HL-60/S4 treated with phorbol 12-myristate 13-acetate at 8.2 ng/mL for 4 days and 3 days (cell line): ENCODE results near the gene NEU4.

Source experiments
- in situ Hi-C: fragments of 300-500 bp; cut with MboI; formaldehyde crosslinking; loops from 2 replicates; pipeline ENCODE4 v1.15.0; 2022; ENCODE audit warnings: low sequenced_read_pairs

NEU4 gene

GRCh38 chr2:241850544-241851324 is 41.7 kb downstream of the NEU4 start:
- in situ Hi-C loops = no loop called here

- in situ Hi-C loops = no loop called here
These were observed 42.5 kb downstream of the NEU4 start for GRCh38 chr2:241851325-241852115.

GRCh38 chr2:241852116-241852980 is 43.4 kb downstream of the NEU4 start:
- in situ Hi-C loops = no loop called here

- in situ Hi-C loops = no loop called here
These were observed 44.1 kb downstream of the NEU4 start for GRCh38 chr2:241852981-241853631.

DNA sequence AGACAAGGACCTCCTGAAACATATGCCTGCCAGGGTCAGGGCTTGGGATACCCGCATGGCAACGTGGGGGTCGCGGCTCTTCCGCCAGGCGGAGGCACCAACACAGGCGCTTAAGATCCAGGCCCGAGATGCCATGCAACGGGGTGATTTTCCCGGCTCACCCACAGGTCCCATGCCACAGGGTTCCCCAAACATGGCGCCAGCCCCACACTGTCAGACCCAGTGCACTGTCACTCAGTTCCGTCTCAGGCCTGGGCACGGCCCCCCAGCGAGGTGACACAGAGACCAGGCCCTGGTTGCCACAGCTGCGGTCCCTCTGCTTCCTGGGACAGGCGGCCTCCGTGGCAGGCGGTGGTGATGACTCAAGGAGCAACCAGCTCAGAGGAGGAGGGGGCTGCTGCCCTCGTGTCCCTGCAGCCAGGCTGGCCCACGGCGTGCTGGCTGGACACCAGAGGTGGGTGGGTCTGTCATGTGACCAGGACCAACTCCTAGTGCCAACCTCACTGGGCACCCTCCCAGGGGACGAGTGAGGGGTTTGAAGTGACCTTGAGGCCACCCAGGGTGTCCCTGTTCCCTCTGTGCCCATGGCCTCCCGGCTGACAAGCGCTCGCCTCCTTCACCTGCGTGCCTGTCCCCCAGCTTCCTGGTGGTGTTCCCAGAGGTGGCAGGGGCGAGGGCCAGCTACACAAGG is 44.8 kb downstream of the NEU4 start:
- in situ Hi-C loops = no loop called here

DNA sequence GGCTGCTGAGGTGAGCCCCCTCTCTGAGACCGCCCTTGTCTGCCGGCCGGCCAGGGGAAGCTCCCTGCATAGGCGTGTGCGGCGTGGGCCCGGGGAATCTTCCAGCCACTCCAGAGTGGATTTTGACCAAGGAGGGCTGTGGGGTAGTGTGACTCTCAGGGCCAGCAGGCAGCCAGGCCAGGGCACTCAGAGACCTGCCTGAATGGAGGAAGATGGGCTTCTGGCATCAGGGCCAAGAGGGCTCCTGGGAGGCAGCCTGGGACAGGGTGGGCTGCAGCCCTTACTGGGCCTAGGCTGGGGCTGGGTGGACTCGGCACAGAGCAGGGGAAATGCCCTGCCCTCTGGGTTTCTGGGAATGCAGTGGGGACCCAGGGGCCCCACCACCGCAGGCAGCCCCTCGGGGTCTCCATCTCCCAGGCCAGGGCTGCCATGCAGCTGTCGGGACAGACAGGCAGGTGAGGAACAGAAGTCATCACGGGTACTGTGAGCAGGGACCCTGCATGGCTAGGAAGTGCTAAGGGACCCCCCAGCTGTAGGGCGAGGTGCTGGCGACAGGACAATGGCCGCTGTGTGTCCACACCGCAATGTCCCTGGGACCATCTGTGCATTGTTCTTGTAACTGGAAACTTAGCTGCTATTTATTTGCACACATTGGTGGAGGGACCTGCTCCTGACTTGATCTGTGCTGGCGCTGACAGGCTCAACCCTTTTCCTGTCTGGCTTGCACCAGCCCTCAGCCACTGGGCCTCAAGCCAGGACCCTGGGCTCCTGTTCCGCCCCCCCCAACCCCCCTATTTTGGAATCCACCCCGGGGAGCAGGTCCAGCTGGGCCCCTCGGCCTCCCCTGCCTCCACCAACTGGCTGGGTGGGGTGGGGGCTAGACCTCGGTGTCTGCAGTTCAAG is 45.6 kb downstream of the NEU4 start:
- in situ Hi-C loops = no loop called here

DNA sequence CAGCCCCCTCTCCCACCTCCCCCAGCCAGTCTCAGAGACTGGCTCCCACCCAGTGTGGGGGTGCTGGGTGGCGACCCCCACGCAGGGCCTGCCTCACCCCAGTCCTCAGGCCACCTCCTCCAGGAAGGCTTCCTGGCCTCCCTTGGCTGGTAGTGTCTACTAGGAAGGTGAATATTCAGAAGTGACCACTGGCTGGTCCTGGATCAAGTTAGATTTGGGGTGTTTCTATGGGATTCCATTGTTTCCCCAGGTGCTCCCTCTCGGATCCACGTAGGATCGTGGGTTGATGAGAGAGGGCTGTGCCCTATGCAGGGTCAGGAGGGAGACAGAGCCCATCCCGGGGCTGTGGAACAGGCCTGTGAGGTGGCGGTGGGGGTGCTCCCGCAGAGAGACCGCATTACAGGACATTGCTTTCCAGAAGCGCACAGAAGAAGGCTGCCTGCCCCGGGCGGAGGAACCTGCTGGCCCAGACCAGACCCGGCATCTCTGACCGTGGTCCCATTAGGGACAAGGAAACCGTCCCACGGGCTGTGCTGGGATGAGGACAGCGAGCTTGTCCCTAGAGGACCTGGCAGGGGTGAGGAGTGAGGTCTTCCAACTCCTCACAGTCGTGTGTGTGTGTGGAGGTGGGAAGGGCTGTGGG is 46.4 kb downstream of the NEU4 start:
- in situ Hi-C loops = no loop called here

DNA sequence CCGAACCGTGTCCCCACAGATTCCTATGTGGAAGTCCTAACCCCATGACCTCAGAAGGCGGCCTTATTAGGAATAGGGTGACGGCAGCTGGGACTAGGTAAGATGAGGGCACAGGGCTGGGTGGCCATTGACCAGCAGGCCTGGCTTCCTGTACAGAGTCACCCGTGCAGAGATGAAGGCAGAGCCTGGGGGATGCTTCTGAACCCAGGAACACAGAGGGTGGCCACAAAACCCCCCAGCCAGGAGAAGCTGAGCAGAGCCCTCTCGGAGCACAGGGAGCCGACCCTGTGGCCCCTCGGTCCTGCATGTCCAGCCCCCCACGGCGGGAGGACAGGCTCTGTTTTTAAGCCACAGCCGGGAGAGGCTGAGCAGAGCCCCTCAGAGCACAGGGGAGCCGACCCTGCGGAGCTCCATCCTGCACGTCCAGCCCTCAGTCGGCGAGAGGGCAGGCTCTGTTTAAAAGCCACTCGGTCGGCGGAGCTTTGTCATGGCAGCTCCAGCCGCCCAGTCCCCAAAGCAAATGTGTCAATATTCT is 47.0 kb downstream of the NEU4 start:
- in situ Hi-C loops = no loop called here

DNA sequence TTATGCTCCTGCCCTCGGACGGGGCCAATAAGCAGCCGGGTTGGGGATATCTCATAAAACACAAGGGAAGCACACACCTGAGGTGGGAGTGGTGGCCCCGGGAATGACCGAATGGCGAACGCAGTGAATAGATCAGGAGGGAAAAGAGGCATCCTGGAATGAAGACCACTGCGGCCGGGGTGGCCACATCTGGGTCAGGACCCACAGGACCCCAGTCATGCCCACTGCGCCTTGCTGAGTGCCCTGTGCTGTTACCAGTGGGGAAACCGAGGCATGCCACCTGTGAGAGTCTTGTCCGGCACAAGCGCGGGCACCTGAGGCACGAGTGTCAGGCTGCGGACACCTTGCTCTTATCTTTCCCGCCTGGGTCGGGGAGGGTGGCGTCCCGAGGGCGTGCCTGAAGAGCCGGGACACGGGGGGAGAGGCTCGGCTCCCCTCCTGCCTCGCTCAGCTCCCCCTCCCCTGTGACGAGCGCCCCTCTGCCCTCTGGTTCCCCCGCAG is 48.1 kb downstream of the NEU4 start:
- in situ Hi-C loops = no loop called here

DNA sequence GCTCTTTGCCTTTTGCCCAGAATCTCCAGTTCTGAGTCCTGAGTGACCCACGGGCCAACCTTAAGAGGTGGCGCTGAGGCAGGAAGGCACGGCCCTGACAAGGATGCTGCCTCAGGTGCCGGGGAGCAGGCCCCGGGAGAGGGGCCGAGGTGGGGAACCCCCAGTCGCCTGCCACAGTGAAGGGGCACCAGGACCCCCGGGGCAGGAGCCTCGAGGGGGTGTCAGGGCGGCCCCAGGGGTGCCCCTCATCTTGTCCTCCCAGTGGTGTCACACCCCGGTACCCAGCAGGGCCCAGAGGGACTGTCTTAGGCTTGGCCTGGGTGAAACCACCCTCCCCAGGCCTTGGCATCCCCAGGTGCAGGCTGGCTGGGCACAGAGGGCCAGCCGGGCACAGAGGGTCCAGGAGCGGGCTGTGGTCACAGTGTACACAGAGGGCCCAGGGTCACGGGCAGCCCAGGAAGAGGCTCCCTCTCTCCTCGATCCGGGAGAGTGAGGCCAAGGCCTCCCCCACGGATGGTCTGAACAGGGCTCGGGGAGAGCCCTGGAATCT is 48.7 kb downstream of the NEU4 start:
- in situ Hi-C loops = no loop called here

DNA sequence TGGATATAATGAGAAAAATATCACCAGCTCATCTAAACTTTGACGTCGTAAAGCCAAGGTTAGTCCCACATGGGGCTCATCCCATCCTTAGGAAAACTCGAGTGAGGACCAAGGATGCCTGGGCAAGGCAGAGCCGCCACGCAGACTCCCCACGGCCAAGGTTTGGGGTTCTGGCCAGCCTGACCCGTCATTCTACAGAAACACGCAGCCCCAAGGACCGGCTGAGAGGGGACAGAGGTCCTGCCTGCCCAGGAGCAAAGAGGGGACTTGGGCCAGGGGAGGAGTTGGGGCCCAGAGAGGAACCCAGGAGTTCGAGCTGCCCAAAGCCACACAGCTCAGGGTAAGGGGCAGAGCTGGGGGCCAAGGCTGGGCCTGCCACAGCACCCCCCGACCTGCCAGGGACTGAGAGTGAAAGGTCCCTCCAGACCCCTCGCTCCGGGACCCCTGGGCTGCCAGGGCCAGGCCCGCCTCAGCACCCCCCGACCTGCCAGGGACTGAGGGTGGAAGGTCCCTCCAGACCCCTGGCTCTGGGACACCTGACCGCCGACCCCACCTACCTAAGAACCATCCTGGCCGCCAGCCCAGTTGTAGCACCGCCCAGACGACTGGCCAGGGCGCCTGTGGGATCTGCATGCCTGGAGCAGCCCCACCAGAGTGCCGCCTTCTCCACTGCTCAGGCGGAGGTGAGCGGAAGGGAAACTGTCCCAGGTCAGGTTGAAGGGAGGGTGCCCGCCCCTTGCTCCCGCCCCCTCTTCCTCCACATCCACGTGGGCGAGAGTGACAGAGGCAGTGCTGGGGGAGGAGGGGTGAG is 49.4 kb downstream of the NEU4 start, which contains the start of gene PDCD1:
Gene PDCD1, minus strand, starts transcription at position 689 of the 811 bp plus-strand sequence. Its CDS starts 56 bp downstream, at position 633.
- in situ Hi-C loops = no loop called here

- in situ Hi-C loops = no loop called here
These were observed 50.0 kb downstream of the NEU4 start for GRCh38 chr2:241859017-241859435.

- in situ Hi-C loops = no loop called here
These were observed 50.6 kb downstream of the NEU4 start for GRCh38 chr2:241859436-241860183.

GRCh38 chr2:241860184-241861078 is 51.4 kb downstream of the NEU4 start:
- in situ Hi-C loops = no loop called here

GRCh38 chr2:241861264-241861663 is 52.3 kb downstream of the NEU4 start:
- in situ Hi-C loops = no loop called here
